HEK293 (cell line): ENCODE data around the gene SCNN1A.

Experiments
- CTCF ChIA-PET: fragments of 350-600 bp; formaldehyde crosslinking; extraction: SDS; loops from one replicate; lab custom pipeline; 2021; ENCODE audit warnings: antibody characterized with exemption; lab: Yijun Ruan, JAX
- POLR2A ChIA-PET: fragments of 300-600 bp; formaldehyde crosslinking; extraction: SDS; loops from one replicate; lab custom pipeline; 2020; ENCODE audit warnings: antibody characterized with exemption, inconsistent platforms; lab: Yijun Ruan, JAX
- H3K27ac ChIP-seq: fragments of 200-500 bp; sonication (Bioruptor generic); 2 replicates; pipeline ENCODE4 v1.5.1; 2014; ENCODE audit warnings: low read depth, low read length, control low read depth, inconsistent platforms; ENCODE audit errors: extremely low read depth
- H3K36me3 ChIP-seq, 2 experiments: fragments of 200-500 bp in 1 of 2; sonication (Bioruptor generic) in 1 of 2; 1 replicate in 1 of 2; 2 replicates in 1 of 2; pipeline ENCODE4 v1.5.1; 2014 to 2017; ENCODE audit warnings: inconsistent platforms in 2 of 2, low read length in 2 of 2; ENCODE audit not compliant: control insufficient read depth in 2 of 2, insufficient read depth in 1 of 2
- H3K4me1 ChIP-seq: fragments of 200-500 bp; sonication (Bioruptor generic); 2 replicates; pipeline ENCODE4 v1.5.1; 2014; ENCODE audit warnings: mild to moderate bottlenecking, low read length, inconsistent platforms; ENCODE audit not compliant: control insufficient read depth, insufficient read depth
- H3K4me3 ChIP-seq: 2 replicates; pipeline ENCODE4 v1.5.1; 2011; ENCODE audit warnings: low read depth, mild to moderate bottlenecking, control low read depth, low read length, moderate library complexity
- H3K9me3 ChIP-seq: fragments of 200-500 bp; sonication (Bioruptor generic); 2 replicates; pipeline ENCODE4 v1.5.1; 2014; ENCODE audit warnings: low read depth, low read length, inconsistent platforms; ENCODE audit not compliant: control insufficient read depth, insufficient read depth
- ATF2 ChIP-seq: fragments of 450-650 bp; formaldehyde crosslinking; IDR thresholded peaks from 2 replicates; pipeline ENCODE4 v1.5.1; 2016; ENCODE audit warnings: missing biosample characterization, missing genetic modification characterization, low read depth
- EGR2 ChIP-seq: fragments of 450-650 bp; formaldehyde crosslinking; IDR thresholded peaks from 2 replicates; pipeline ENCODE4 v1.5.1; 2016; ENCODE audit warnings: low read depth, missing biosample characterization, missing genetic modification characterization
- GFI1B ChIP-seq: fragments of 450-650 bp; formaldehyde crosslinking; IDR thresholded peaks from 2 replicates; pipeline ENCODE4 v1.5.1; 2016; ENCODE audit warnings: missing biosample characterization, missing genetic modification characterization
- GLIS1 ChIP-seq: fragments of 450-650 bp; formaldehyde crosslinking; IDR thresholded peaks from 2 replicates; pipeline ENCODE4 v1.5.1; 2016; ENCODE audit warnings: missing biosample characterization, missing genetic modification characterization
- GLIS2 ChIP-seq: fragments of 450-650 bp; formaldehyde crosslinking; IDR thresholded peaks from 2 replicates; pipeline ENCODE4 v1.5.1; 2016; ENCODE audit warnings: missing biosample characterization, missing genetic modification characterization
- HIC1 ChIP-seq: fragments of 450-650 bp; formaldehyde crosslinking; IDR thresholded peaks from 2 replicates; pipeline ENCODE4 v1.5.1; 2016; ENCODE audit warnings: missing biosample characterization, missing genetic modification characterization
- KLF8 ChIP-seq: fragments of 450-650 bp; formaldehyde crosslinking; IDR thresholded peaks from 2 replicates; pipeline ENCODE4 v1.5.1; 2016; ENCODE audit warnings: missing biosample characterization, missing genetic modification characterization
- KLF9 ChIP-seq: fragments of 450-650 bp; formaldehyde crosslinking; IDR thresholded peaks from 2 replicates; pipeline ENCODE4 v1.5.1; 2016; ENCODE audit warnings: missing biosample characterization, missing genetic modification characterization, low read depth
- OSR2 ChIP-seq: fragments of 450-650 bp; formaldehyde crosslinking; IDR thresholded peaks from 2 replicates; pipeline ENCODE4 v1.5.1; 2016; ENCODE audit warnings: missing biosample characterization, missing genetic modification characterization
- PATZ1 ChIP-seq: fragments of 450-650 bp; formaldehyde crosslinking; IDR thresholded peaks from 2 replicates; pipeline ENCODE4 v1.5.1; 2016; ENCODE audit warnings: missing biosample characterization, missing genetic modification characterization
- SCRT1 ChIP-seq: fragments of 450-650 bp; formaldehyde crosslinking; IDR thresholded peaks from 2 replicates; pipeline ENCODE4 v1.5.1; 2016; ENCODE audit warnings: missing biosample characterization, missing genetic modification characterization, borderline replicate concordance
- SP2 ChIP-seq: fragments of 450-650 bp; formaldehyde crosslinking; IDR thresholded peaks from 2 replicates; pipeline ENCODE4 v1.5.1; 2016; ENCODE audit warnings: missing biosample characterization, missing genetic modification characterization
- SP3 ChIP-seq: fragments of 450-650 bp; formaldehyde crosslinking; IDR thresholded peaks from 2 replicates; pipeline ENCODE4 v1.5.1; 2016; ENCODE audit warnings: missing biosample characterization, missing genetic modification characterization
- SP7 ChIP-seq: fragments of 450-650 bp; formaldehyde crosslinking; IDR thresholded peaks from 2 replicates; pipeline ENCODE4 v1.5.1; 2016; ENCODE audit warnings: missing biosample characterization, missing genetic modification characterization
- ZBTB20 ChIP-seq: fragments of 450-650 bp; formaldehyde crosslinking; IDR thresholded peaks from 2 replicates; pipeline ENCODE4 v1.5.1; 2016; ENCODE audit warnings: missing biosample characterization, missing genetic modification characterization
- ZBTB48 ChIP-seq: fragments of 450-650 bp; formaldehyde crosslinking; IDR thresholded peaks from 2 replicates; pipeline ENCODE4 v1.5.1; 2016; ENCODE audit warnings: missing biosample characterization, missing genetic modification characterization
- ZBTB49 ChIP-seq: fragments of 450-650 bp; formaldehyde crosslinking; IDR thresholded peaks from 2 replicates; pipeline ENCODE4 v1.5.1; 2016; ENCODE audit warnings: missing biosample characterization, missing genetic modification characterization, low read depth
- ZBTB7A ChIP-seq: fragments of 450-650 bp; formaldehyde crosslinking; IDR thresholded peaks from 2 replicates; pipeline ENCODE4 v1.5.1; 2016; ENCODE audit warnings: low read depth, missing biosample characterization, missing genetic modification characterization
- ZBTB8A ChIP-seq: fragments of 450-650 bp; formaldehyde crosslinking; IDR thresholded peaks from 2 replicates; pipeline ENCODE4 v1.5.1; 2016; ENCODE audit warnings: missing biosample characterization, missing genetic modification characterization
- ZEB2 ChIP-seq: fragments of 450-650 bp; formaldehyde crosslinking; IDR thresholded peaks from 2 replicates; pipeline ENCODE4 v1.5.1; 2016; ENCODE audit warnings: missing biosample characterization, missing genetic modification characterization
- ZFHX2 ChIP-seq: fragments of 450-650 bp; formaldehyde crosslinking; conservative IDR thresholded peaks from 2 replicates; pipeline ENCODE4 v1.5.1; 2016; ENCODE audit warnings: missing biosample characterization, missing genetic modification characterization
- ZNF10 ChIP-seq: fragments of 450-650 bp; formaldehyde crosslinking; IDR thresholded peaks from 2 replicates; pipeline ENCODE4 v1.5.1; 2017; ENCODE audit warnings: missing biosample characterization, missing genetic modification characterization
- ZNF140 ChIP-seq: fragments of 450-650 bp; formaldehyde crosslinking; IDR thresholded peaks from 2 replicates; pipeline ENCODE4 v1.5.1; 2016; ENCODE audit warnings: missing biosample characterization, missing genetic modification characterization
- ZNF341 ChIP-seq: fragments of 450-650 bp; formaldehyde crosslinking; IDR thresholded peaks from 2 replicates; pipeline ENCODE4; 2016; ENCODE audit warnings: low read depth, missing biosample characterization, missing genetic modification characterization
- ZNF366 ChIP-seq: fragments of 450-650 bp; formaldehyde crosslinking; conservative IDR thresholded peaks from 2 replicates; pipeline ENCODE4 v1.5.1; 2016; ENCODE audit warnings: missing biosample characterization, missing genetic modification characterization
- ZNF391 ChIP-seq: fragments of 450-650 bp; formaldehyde crosslinking; IDR thresholded peaks from 2 replicates; pipeline ENCODE4 v1.5.1; 2016; ENCODE audit warnings: low read depth, missing biosample characterization, missing genetic modification characterization, borderline replicate concordance
- ZNF555 ChIP-seq: fragments of 450-650 bp; formaldehyde crosslinking; conservative IDR thresholded peaks from 2 replicates; pipeline ENCODE4 v1.5.1; 2017; ENCODE audit warnings: missing biosample characterization, mild to moderate bottlenecking, missing genetic modification characterization, inconsistent platforms
- ZNF600 ChIP-seq: fragments of 450-650 bp; formaldehyde crosslinking; IDR thresholded peaks from 2 replicates; pipeline ENCODE4 v1.5.1; 2016; ENCODE audit warnings: missing biosample characterization, missing genetic modification characterization
- ZNF629 ChIP-seq: fragments of 450-650 bp; formaldehyde crosslinking; IDR thresholded peaks from 2 replicates; pipeline ENCODE4 v1.5.1; 2017; ENCODE audit warnings: missing biosample characterization, missing genetic modification characterization
- ZXDB ChIP-seq: fragments of 450-650 bp; formaldehyde crosslinking; IDR thresholded peaks from 2 replicates; pipeline ENCODE4 v1.5.1; 2016; ENCODE audit warnings: missing biosample characterization, missing genetic modification characterization

The SCNN1A gene

GRCh38 chr12:6340032-6340638 is 35.2 kb downstream of the SCNN1A start:
- Histone ChIP-seq H3K9me3 (no peaks in the 10 kb centered on the region), H3K27ac (peak overlapping the region; percentile 84), H3K36me3 (peaks cover 0 to 9% of the 10 kb centered on the region in 2 experiments; a peak in 1 of 3 replicates), H3K4me3 (peak overlapping the region; percentile 71), H3K4me1 (peaks cover 28% of the 10 kb centered on the region)
- no peak for TF ChIP-seq ZBTB8A (tag by site-specific recombination)
- TF ChIP-seq SCRT1 (tag by site-specific recombination): no peak
- peak; percentile 11; the same call in 1 of the 2 replicates for TF ChIP-seq ZBTB20
- TF ChIP-seq SP3 (tag by site-specific recombination): no peak
- peak; percentile 14; the same call in 1 of the 2 replicates for TF ChIP-seq GLIS1
- no peak for TF ChIP-seq ZBTB49 (tag by site-specific recombination)
- TF ChIP-seq ZXDB (tag by site-specific recombination): 0 out of 2 replicates have a peak, but pooled peaks have one; percentile 21
- TF ChIP-seq KLF8: no peak
- 0 out of 2 replicates have a peak, but pooled peaks have one; percentile 12 for TF ChIP-seq ZNF10 (tag by site-specific recombination)
- no peak for TF ChIP-seq ZBTB48 (tag by site-specific recombination)
- no peak for TF ChIP-seq ZNF555 (tag by site-specific recombination)
- peak; percentile 31; the same call in 1 of the 2 replicates for TF ChIP-seq ZEB2 (tag by site-specific recombination)
- TF ChIP-seq PATZ1 (tag by site-specific recombination): peak; percentile 70
- peak; percentile 73 for TF ChIP-seq ZNF341 (tag by site-specific recombination)
- TF ChIP-seq ZFHX2 (tag by site-specific recombination): peak; percentile 90
- 0 out of 2 replicates have a peak, but pooled peaks have one; percentile 8 for TF ChIP-seq KLF9
- TF ChIP-seq ZNF629 (tag by site-specific recombination): peak; percentile 67; the same call in 1 of the 2 replicates
- TF ChIP-seq GFI1B: 0 out of 2 replicates have a peak, but pooled peaks have one; percentile 54
- 0 out of 2 replicates have a peak, but pooled peaks have one; percentile 18 for TF ChIP-seq GLIS2 (tag by site-specific recombination)
- peak; percentile 68 for TF ChIP-seq ZNF600 (tag by site-specific recombination)
- TF ChIP-seq OSR2 (tag by site-specific recombination): peak; percentile 84
- 0 out of 2 replicates have a peak, but pooled peaks have one; percentile 21 for TF ChIP-seq ZNF391 (tag by site-specific recombination)
- TF ChIP-seq ATF2 (tag by site-specific recombination): peak; percentile 6; the same call in 1 of the 2 replicates
- TF ChIP-seq SP2 (tag by site-specific recombination): peak; percentile 73
- peak; percentile 85 for TF ChIP-seq ZNF366 (tag by site-specific recombination)
- peak; percentile 81 for TF ChIP-seq SP7 (tag by site-specific recombination)
- TF ChIP-seq EGR2 (tag by site-specific recombination): peak; percentile 93
- TF ChIP-seq HIC1 (tag by site-specific recombination): peak; percentile 29; the same call in 1 of the 2 replicates
- TF ChIP-seq ZNF140 (tag by site-specific recombination): no peak
- TF ChIP-seq ZBTB7A (tag by site-specific recombination): 0 out of 2 replicates have a peak, but pooled peaks have one; percentile 8
- POLR2A ChIA-PET: interaction anchor here (0.5 to 2.6 kb wide), 5 partner anchors 11 to 225 kb away, joined by 3 to 16 read pairs (median 6); partner anchors contain the start of genes GAPDH and VAMP1
- CTCF ChIA-PET: interaction anchor here (0.9 to 1.2 kb wide), 4 partner anchors 13 to 125 kb away, joined by 3 to 4 read pairs (median 3); no protein-coding TSS in a partner anchor
